ENCODE data around the gene MAPK12. TPM values are rescaled to one million over a fixed set of nuclear protein-coding genes. Genes with fewer than 3 reads are reported as not detected.

Gene MAPK12
- total and polyA plus RNA-seq, 2 donors (not counting 1 experiment from before 2014, with no cell fraction given), result 6.5 to 7.8 TPM

DNA sequence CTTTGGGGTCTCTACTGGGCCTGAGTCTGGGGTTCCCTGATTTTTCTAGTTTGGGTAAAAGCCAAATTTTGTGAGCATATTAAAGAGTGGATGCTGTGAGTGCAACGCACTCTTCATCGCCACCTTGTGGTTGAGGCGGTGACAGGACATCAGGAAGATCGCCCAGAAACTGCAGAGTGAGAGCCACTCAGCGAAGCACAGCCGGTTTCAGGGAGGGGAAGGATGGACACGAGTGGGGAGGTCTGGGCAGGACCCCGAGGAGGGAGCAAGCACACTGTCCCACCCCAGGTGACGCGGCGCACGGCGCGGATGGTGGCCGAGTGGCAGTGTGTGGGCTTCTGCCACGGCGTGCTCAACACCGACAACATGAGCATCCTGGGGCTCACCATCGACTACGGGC is 51.6 kb downstream of the MAPK12 start:
- Mint-ChIP-seq H3K4me1 (peaks cover 34% of the 10 kb centered on the region), H3K27me3 (no peaks in the 10 kb centered on the region), H3K27ac (peak overlapping the region; percentile 27), H3K9me3 (ENCODE audit: insufficient read depth) (no peaks in the 10 kb centered on the region), H3K4me3 (no peak overlapping the region)
- H3K27me3 ChIP-seq (replicated peaks in 1 of 4; ENCODE audit: control extremely low read depth in 1 of 4, control insufficient read depth in 3 of 4, insufficient read depth in 4 of 4, low read length in 3 of 4), result no peaks in the 10 kb centered on the region
- H2AFZ ChIP-seq (ENCODE audit: insufficient read depth, low read depth, low read length, poor library complexity, severe bottlenecking), result no peak overlapping the region
- peaks cover 15 to 26% of the 10 kb centered on the region in 2 donors for H3K4me1 ChIP-seq (ENCODE audit: control insufficient read depth in 2 of 2, insufficient read depth in 2 of 2, low read length in 2 of 2)
- H3K9ac ChIP-seq (ENCODE audit: low read length), result no peak overlapping the region
- no peaks in the 10 kb centered on the region for H3K9me3 ChIP-seq (ENCODE audit: control extremely low read depth in 1 of 3, control insufficient read depth in 2 of 3, insufficient read depth in 1 of 3, low read length in 2 of 3)
- ChIA-PET POLR2A (no interaction called here), CTCF (interaction anchor here (4.6 to 6.4 kb wide), 2 partner anchors 19 to 61 kb away, joined by 41 to 57 read pairs; no protein-coding TSS in a partner anchor)
- DNase-seq (peak; percentile 85), ATAC-seq (ENCODE audit: low read depth) (peak; percentile 26)
- no peak overlapping the region for H3K4me3 ChIP-seq (ENCODE audit: control extremely low read depth in 1 of 5, extremely low read depth in 1 of 5, insufficient read depth in 1 of 5, low read depth in 2 of 5, low read length in 4 of 5)
- peaks cover 0 to 45% of the 10 kb centered on the region in 2 experiments for H3K36me3 ChIP-seq (replicated peaks in 1 of 2; ENCODE audit: control extremely low read depth in 1 of 2, control insufficient read depth in 1 of 2, extremely low read depth in 1 of 2, insufficient read depth in 2 of 2, low read length in 1 of 2)
- H4K20me1 ChIP-seq (ENCODE audit: control insufficient read depth, insufficient read depth, low read length, poor library complexity, severe bottlenecking), result peaks cover 81% of the 10 kb centered on the region
- intact Hi-C loops (cut with micrococcal nuclease), result loop anchor here (1.0 to 10.0 kb wide), 5 partner anchors 19 to 445 kb away; no protein-coding TSS in a partner anchor
- peaks cover 36% of the 10 kb centered on the region for H3K79me2 ChIP-seq (ENCODE audit: control insufficient read depth, insufficient read depth, low read length)
- WGBS (ENCODE audit: insufficient coverage), result 63% methylated on average over 20 of the region's 20 CpGs
- H3K4me2 ChIP-seq (replicated peaks; ENCODE audit: low read depth, low read length, poor library complexity, severe bottlenecking), result no peak overlapping the region
- no peak overlapping the region for H3K27ac ChIP-seq (ENCODE audit: low read length in 2 of 2)
- peak; percentile 85 for TF ChIP-seq CTCF (IDR thresholded peaks at IDR 0.05)
- TF ChIP-seq EZH2 (IDR thresholded peaks at IDR 0.05; ENCODE audit: borderline replicate concordance, insufficient read depth, low read depth, low read length, poor library complexity, severe bottlenecking), result no peak

All from B cell (primary cell).